Small intestine (tissue), 7 donors: Measurements from ENCODE around the gene CD109. TPM values are rescaled to one million over a fixed set of nuclear protein-coding genes. Genes with fewer than 3 reads are reported as not detected.
"Not testable (repeated sequence)": the region's sequence is repeated elsewhere in the genome, so short reads cannot be mapped to it uniquely, and the experiment has no call there.

Experiments
- DNase-seq, 2 donors: peaks; one replicate each; pipeline versions ENCODE4 v3.0.0 to v3.0.0-alpha.2; 2013
- FAIRE-seq: peaks from 2 replicates; lab custom pipeline; 2012; peaks lifted over from hg19 to GRCh38; lab: Jason Lieb, UNC
- H3K27ac ChIP-seq, 3 donors: one replicate each; pipeline ENCODE4 v1.5.1; 2013; ENCODE audit warnings: low read length in 2 of 3, mild to moderate bottlenecking in 2 of 3, control low read depth in 1 of 3, inconsistent platforms in 1 of 3, low read depth in 1 of 3, moderate library complexity in 1 of 3
- H3K27me3 ChIP-seq, 3 donors: one replicate each; pipeline ENCODE4 v1.6.1; 2013; ENCODE audit warnings: low read length in 3 of 3, inconsistent platforms in 1 of 3; ENCODE audit not compliant: control insufficient read depth in 3 of 3, insufficient read depth in 3 of 3
- H3K36me3 ChIP-seq, 3 donors: one replicate each; pipeline ENCODE4 v1.6.1; 2013; ENCODE audit warnings: low read length in 3 of 3, inconsistent platforms in 1 of 3, low read depth in 1 of 3, mild to moderate bottlenecking in 1 of 3, moderate library complexity in 1 of 3; ENCODE audit not compliant: control insufficient read depth in 3 of 3, insufficient read depth in 2 of 3
- H3K4me1 ChIP-seq, 3 donors: one replicate each; pipeline ENCODE4 v1.6.1; 2013; ENCODE audit warnings: low read length in 2 of 3, inconsistent platforms in 1 of 3, low read depth in 1 of 3, mild to moderate bottlenecking in 1 of 3, moderate library complexity in 1 of 3; ENCODE audit not compliant: control insufficient read depth in 3 of 3, insufficient read depth in 2 of 3
- H3K4me3 ChIP-seq, 3 donors: one replicate each; pipeline ENCODE4 v1.5.1; 2013; ENCODE audit warnings: low read length in 3 of 3, control low read depth in 1 of 3, inconsistent platforms in 1 of 3, low read depth in 1 of 3, mild to moderate bottlenecking in 1 of 3, moderate library complexity in 1 of 3
- H3K9me3 ChIP-seq, 2 donors: one replicate each; pipeline ENCODE4 v1.6.1; 2013; ENCODE audit warnings: low read depth in 1 of 2, low read length in 1 of 2; ENCODE audit not compliant: control insufficient read depth in 2 of 2, insufficient read depth in 1 of 2
- WGBS, 3 donors: extraction: QIAGEN DNeasy Blood & Tissue Kit; methylation state at CpG; one replicate each; pipeline ENCODE4 v1.1.7; 2013; 5-methylcytosine and 5-hydroxymethylcytosine counted together
- polyA plus RNA-seq, 4 donors: library from polyadenylated mRNA; stranded (reverse) in 3 of 4; unstranded in 1 of 4; fragments of 200-250 nt in 3 of 4; fragments of 120-200 nt in 1 of 4; gene quantifications; one replicate each; pipeline versions ENCODE4 v1.2.1 to v1.2.3, GENCODE V29; 2013
- donor health status: healthy with polysubstance abuse.
- donor health status: control.
- donor health status: control.
- donor health status: Bipolar disorder and iron deficiency.
- donor health status: healthy.

CD109 gene
- polyA plus RNA-seq, 4 donors: under 0.01 to 3.3 (median 0.98) TPM; not detected in 1

GRCh38 chr6:73851048-73851447 is 155.0 kb downstream of the CD109 start:
- H3K4me1 ChIP-seq, H3K27ac ChIP-seq, DNase-seq, H3K36me3 ChIP-seq, H3K9me3 ChIP-seq, FAIRE-seq, H3K27me3 ChIP-seq, H3K4me3 ChIP-seq: not testable (repeated sequence)
- 94 to 96% (median 96%) methylated on average over 9 to 25 of the region's 25 CpGs for WGBS, 3 donors

GRCh38 chr6:73854998-73855718 is 159.2 kb downstream of the CD109 start:
- no peak for FAIRE-seq

DNA sequence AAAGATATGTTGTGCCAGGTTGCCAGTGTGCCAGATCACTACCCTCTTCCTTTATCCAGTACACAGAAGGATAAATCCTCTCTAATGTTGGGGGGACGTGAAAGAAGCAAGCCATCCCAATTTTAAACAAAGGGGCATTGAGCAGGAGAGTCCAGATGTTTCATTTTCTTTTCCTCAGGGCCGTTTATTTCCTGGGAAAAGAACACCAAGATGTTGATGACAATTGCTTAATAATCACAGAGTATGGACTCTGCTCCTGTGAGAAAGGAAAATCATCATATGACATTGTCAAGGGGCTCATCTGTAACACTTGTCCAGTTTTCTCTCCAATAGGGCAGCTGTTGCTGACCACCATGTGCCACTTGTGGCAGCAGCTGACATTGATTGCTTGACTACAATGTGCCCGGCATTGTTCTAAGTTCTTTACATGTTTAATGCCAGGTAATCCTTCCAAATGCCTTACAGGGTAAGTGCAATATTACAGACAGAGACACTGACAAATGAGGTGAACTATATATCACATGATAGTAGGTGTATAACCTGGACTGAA is 161.4 kb downstream of the CD109 start:
- H3K4me3 ChIP-seq: no peak overlapping the region
- no peaks in the 10 kb centered on the region for H3K9me3 ChIP-seq
- FAIRE-seq (no peak), DNase-seq (no peak)
- 35 to 68% (median 39%) methylated on average over 3 of the region's 3 CpGs for WGBS, 3 donors
- no peaks in the 10 kb centered on the region for H3K27me3 ChIP-seq
- no peak overlapping the region for H3K27ac ChIP-seq
- H3K36me3 ChIP-seq: no peaks in the 10 kb centered on the region
- no peaks in the 10 kb centered on the region for H3K4me1 ChIP-seq

More at GRCh38 chr6:73854998-73855718, 159.2 kb downstream of the CD109 start:
- Histone ChIP-seq H3K27ac (no peak overlapping the region), H3K4me3 (no peak overlapping the region), H3K36me3 (no peaks in the 10 kb centered on the region), H3K27me3 (no peaks in the 10 kb centered on the region), H3K9me3 (no peaks in the 10 kb centered on the region), H3K4me1 (no peaks in the 10 kb centered on the region)
- WGBS, 3 donors: 18 to 20% (median 19%) methylated on average over 5 of the region's 5 CpGs
- peak; percentile 38 to 40 for DNase-seq

DNA sequence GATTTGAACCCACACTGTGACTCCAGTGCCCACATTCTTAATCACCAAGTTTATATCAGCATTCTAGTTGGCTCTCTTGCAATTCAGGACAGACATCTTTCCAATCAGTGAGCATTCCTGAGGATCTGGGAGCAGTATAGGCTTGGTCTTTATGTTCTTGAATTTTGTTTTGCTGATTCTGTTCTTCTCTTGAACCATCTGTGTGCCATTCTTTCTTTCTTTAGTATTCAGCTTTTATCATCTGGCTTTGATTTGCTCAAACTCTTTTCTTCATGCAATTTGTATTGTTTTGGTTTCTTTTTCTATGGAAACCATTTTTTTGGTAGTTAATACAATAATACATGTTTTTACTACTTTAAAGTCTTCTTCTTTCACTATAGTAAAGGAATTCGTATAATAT is 162.4 kb downstream of the CD109 start:
- H3K4me3 ChIP-seq: no peak overlapping the region
- no peak overlapping the region for H3K27ac ChIP-seq
- H3K36me3 ChIP-seq: no peaks in the 10 kb centered on the region
- WGBS, 3 donors: 65 to 86% (median 82%) methylated on average over 1 of the region's 1 CpG
- no peaks in the 10 kb centered on the region for H3K27me3 ChIP-seq
- no peak for FAIRE-seq
- DNase-seq: no peak
- no peaks in the 10 kb centered on the region for H3K9me3 ChIP-seq
- H3K4me1 ChIP-seq: no peaks in the 10 kb centered on the region

DNA sequence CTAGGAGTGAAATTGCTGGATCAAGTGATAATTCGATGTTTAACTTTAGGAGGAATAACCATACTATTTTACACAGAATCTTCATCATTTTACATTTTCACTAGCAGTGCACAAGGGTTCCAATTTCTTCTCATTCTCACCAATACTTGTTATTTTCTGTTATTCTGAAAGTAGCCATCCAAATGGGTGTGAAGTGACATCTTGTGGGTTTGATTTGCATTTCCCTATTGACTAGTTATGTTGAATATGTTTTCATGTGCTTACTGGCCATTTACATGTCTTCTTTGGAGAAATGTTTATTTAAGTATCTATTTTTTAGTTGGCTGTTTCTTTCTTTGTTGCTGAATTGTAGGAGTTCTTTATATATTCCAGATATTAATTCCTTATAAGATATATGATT is 164.3 kb downstream of the CD109 start:
- Histone ChIP-seq H3K27ac (no peak overlapping the region), H3K36me3 (no peaks in the 10 kb centered on the region), H3K4me3 (no peak overlapping the region), H3K4me1 (no peaks in the 10 kb centered on the region), H3K9me3 (no peaks in the 10 kb centered on the region), H3K27me3 (no peaks in the 10 kb centered on the region)
- FAIRE-seq: no peak
- 75 to 88% (median 76%) methylated on average over 1 of the region's 1 CpG for WGBS, 3 donors
- DNase-seq: no peak

DNA sequence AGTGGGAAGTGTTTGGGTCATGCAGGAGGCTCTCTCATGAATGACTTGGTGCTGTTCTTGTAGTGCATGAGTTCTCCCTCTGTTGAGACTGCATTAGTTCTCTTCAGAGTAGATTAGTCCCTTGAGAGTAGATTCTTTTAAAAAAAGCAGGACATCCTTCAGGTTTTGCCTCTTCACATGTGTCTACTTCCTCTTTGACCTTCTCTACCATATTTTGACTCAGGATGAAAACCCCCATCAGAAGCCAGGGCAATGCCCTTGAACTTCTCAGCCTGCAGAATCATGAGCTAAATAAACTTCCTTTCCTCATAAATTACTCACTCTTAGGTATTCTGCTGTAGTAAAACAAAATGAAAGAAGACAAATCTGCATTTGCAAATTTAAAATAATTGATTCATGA is 170.3 kb downstream of the CD109 start:
- Histone ChIP-seq H3K9me3 (no peaks in the 10 kb centered on the region), H3K27me3 (no peaks in the 10 kb centered on the region), H3K36me3 (no peaks in the 10 kb centered on the region), H3K4me1 (no peaks in the 10 kb centered on the region), H3K27ac (no peak overlapping the region), H3K4me3 (no peak overlapping the region)
- DNase-seq: no peak
- no peak for FAIRE-seq

DNA sequence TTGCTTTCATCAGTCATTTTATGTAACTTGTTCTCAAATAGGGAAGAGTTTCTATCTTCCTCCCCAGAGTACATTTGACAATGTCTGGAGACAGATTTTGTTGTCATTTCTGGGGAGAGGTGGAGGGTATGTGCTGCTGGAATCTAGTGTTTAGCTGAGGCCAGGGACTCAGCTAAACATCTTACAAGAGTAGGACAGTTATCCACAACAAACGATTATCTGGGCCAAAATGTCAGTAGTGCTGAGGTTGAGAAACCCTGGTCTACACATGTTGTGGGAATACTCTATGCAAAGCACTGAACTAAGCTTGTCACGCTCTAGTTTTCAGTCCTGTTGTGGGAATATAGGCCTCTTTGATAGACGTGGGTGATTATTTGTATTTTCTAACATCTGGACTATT is 171.4 kb downstream of the CD109 start:
- no peak for DNase-seq
- Histone ChIP-seq H3K27ac (no peak overlapping the region), H3K4me1 (no peaks in the 10 kb centered on the region), H3K27me3 (no peaks in the 10 kb centered on the region), H3K4me3 (no peak overlapping the region), H3K9me3 (no peaks in the 10 kb centered on the region), H3K36me3 (no peaks in the 10 kb centered on the region)
- WGBS, 3 donors: 55 to 62% (median 61%) methylated on average over 3 of the region's 3 CpGs
- FAIRE-seq: no peak

- Histone ChIP-seq H3K27ac (no peak overlapping the region), H3K27me3 (no peaks in the 10 kb centered on the region), H3K4me1 (no peaks in the 10 kb centered on the region), H3K9me3 (no peaks in the 10 kb centered on the region), H3K4me3 (no peak overlapping the region), H3K36me3 (no peaks in the 10 kb centered on the region)
- DNase-seq: no peak
- FAIRE-seq: no peak
- 83 to 92% (median 83%) methylated on average over 3 of the region's 3 CpGs for WGBS, 3 donors
Measured at GRCh38 chr6:73870907-73871306, 174.9 kb downstream of the CD109 start.

GRCh38 chr6:73873081-73873480 is 177.1 kb downstream of the CD109 start:
- DNase-seq: no peak
- no peak for FAIRE-seq
- H3K36me3 ChIP-seq: no peaks in the 10 kb centered on the region

More at GRCh38 chr6:73873081-73873480, 177.1 kb downstream of the CD109 start:
- Histone ChIP-seq H3K4me1 (no peaks in the 10 kb centered on the region), H3K27ac (no peak overlapping the region), H3K9me3 (no peaks in the 10 kb centered on the region), H3K27me3 (no peaks in the 10 kb centered on the region), H3K4me3 (no peak overlapping the region)
